Measurements from ENCODE around the gene TMEM147.

DNA sequence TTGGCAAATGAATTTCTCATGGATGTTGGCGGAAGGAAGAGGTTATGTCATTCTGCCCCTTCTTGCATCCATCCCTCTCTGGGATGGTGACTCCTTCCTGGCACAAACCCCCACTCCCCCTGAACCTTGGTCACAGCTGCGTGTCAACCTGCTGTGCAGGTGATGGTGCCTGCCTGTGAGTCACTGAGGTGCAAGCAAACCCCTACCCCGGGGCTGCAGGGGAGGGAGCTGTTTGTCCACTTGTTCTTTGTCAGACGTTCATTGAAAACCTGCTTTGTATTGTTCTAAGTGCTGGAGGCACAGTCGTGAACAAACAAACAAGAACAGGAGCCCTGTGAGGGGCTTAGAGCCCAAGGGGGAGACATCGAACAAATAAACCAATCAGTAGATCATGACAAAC, 14.1 kb upstream of the TMEM147 start:
- TF ChIP-seq ZSCAN29 (IDR thresholded peaks at IDR 0.05) (no peak), CBX5 (IDR thresholded peaks at IDR 0.05; ENCODE audit: low read depth) (no peak), SMC3 (IDR thresholded peaks at IDR 0.05; ENCODE audit: borderline replicate concordance, low read length) (no peak), POLR2A (IDR thresholded peaks at IDR 0.05; ENCODE audit: low read depth, low read length) (no peak), TBL1XR1 (IDR thresholded peaks at IDR 0.05; ENCODE audit: low read depth, low read length) (no peak), RFX5 (IDR thresholded peaks at IDR 0.05; ENCODE audit: low read depth, low read length) (no peak), POLR2AphosphoS5 (IDR thresholded peaks at IDR 0.05; ENCODE audit: low read length) (no peak)
- TF ChIP-seq, protein P1, sequence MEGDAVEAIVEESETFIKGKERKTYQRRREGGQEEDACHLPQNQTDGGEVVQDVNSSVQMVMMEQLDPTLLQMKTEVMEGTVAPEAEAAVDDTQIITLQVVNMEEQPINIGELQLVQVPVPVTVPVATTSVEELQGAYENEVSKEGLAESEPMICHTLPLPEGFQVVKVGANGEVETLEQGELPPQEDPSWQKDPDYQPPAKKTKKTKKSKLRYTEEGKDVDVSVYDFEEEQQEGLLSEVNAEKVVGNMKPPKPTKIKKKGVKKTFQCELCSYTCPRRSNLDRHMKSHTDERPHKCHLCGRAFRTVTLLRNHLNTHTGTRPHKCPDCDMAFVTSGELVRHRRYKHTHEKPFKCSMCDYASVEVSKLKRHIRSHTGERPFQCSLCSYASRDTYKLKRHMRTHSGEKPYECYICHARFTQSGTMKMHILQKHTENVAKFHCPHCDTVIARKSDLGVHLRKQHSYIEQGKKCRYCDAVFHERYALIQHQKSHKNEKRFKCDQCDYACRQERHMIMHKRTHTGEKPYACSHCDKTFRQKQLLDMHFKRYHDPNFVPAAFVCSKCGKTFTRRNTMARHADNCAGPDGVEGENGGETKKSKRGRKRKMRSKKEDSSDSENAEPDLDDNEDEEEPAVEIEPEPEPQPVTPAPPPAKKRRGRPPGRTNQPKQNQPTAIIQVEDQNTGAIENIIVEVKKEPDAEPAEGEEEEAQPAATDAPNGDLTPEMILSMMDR (IDR thresholded peaks at IDR 0.05 in 2 of 3, conservative IDR thresholded peaks at IDR 0.05 in 1 of 3; ENCODE audit: control insufficient read depth in 2 of 3, extremely low read depth in 1 of 3, insufficient read depth in 1 of 3, low read depth in 3 of 3, low read length in 3 of 3) = no peak
- TF ChIP-seq, protein P2, sequence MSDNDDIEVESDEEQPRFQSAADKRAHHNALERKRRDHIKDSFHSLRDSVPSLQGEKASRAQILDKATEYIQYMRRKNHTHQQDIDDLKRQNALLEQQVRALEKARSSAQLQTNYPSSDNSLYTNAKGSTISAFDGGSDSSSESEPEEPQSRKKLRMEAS (IDR thresholded peaks at IDR 0.05; ENCODE audit: low read depth, low read length) = no peak

All from GM12878 (cell line).